HG02870 (cell line): ENCODE data around the gene CHRNA9.
A peak's percentile ranks its signal among the peaks of the same experiment; 100 is the strongest.
"Not testable (repeated sequence)": the region's sequence is repeated elsewhere in the genome, so short reads cannot be mapped to it uniquely, and the experiment has no call there.

Experiments used
- ATAC-seq: cut with Tn5 transposase; IDR thresholded peaks from one replicate; pipeline ENCODE4 v1.9.1; 2021; ENCODE audit warnings: mild to moderate bottlenecking, moderate library complexity; ENCODE audit not compliant: unreplicated experiment

Gene CHRNA9, protein sequence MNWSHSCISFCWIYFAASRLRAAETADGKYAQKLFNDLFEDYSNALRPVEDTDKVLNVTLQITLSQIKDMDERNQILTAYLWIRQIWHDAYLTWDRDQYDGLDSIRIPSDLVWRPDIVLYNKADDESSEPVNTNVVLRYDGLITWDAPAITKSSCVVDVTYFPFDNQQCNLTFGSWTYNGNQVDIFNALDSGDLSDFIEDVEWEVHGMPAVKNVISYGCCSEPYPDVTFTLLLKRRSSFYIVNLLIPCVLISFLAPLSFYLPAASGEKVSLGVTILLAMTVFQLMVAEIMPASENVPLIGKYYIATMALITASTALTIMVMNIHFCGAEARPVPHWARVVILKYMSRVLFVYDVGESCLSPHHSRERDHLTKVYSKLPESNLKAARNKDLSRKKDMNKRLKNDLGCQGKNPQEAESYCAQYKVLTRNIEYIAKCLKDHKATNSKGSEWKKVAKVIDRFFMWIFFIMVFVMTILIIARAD

DNA sequence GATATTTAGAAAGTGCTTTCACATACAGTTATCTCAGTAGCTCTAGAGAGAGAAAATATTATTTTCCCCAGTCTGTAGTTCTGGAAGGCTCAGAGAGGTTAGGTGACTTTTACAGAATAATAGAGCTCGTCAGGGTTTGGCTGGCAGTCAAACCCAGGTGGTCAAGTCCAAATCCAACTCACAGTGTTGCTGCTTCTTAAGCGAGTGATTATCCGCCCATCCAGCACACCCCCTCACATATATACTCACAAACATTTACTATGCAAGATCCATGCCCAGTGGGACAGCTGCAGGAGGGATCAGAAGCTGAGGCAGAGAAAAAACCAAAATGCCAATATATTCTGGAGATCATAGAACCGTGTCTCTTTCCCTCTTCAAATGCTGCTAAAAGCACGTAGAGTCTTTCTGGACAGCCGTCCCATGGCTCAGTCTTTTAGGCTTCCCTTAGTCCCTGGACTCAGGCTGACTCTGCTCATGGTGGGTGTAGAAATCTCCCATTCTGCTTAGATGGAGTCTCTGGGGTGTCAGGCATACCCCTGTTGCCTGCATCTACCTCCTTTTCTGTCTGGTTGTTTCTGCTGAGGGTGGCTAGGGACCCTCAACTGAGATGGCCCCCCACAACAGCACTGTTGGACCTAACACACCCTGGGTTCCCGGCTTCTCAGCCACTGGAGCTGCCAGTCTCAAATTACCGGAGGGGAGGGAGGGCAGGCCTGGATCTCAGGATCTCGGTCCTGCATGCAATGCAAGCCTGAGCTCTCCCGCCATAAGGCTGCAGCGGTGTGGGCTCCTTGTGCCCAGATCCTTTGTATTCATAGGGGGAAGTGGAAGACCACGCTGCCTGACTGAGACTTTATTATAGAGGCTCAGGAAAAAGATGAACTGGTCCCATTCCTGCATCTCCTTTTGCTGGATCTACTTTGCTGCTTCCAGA is at the start of gene CHRNA9:
TSS of gene CHRNA9 (plus strand) at position 743 of the 934 bp plus-strand sequence. CDS start at position 878, 135 bp downstream.
- no peak for ATAC-seq

DNA sequence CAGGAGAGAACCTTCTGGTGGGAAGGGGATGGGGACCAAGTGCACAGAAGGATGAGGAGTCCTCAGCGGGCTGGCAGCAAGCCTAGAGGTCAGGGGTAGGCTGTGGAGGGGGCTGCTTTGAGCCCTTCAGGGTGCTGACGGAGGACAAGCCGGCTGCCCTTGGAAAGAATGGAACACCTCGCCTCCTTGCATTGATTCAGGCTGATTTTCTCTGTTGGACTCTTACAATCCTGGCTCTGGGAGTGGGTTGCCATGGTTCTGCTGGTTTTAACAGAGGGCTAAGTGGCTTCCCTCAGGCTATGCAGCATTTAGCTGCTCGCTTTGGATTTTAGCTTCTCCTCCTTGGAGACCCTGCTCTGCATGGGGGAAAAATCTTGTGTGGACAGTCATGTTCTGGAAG is 49.4 kb upstream of the CHRNA9 start:
- no peak for ATAC-seq

DNA sequence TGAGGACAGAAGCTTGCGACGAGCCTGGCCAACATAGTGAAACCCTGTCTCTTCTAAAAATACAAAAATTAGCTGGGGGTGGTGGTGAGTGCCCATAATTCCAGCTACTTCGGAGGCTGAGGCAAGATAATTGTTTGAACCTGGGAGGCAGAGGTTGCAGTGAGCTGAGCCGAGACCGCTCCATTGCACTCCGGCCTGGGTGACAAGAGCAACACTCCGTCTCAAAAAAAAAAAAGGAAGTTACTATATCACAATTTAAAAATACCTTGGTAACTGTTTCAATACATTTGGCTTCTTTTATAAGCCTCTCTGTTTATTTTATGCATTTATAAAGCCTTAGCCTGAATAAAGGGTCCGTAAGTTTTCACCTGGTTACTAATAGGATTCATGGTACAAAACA is 46.6 kb upstream of the CHRNA9 start:
- ATAC-seq, result no peak

DNA sequence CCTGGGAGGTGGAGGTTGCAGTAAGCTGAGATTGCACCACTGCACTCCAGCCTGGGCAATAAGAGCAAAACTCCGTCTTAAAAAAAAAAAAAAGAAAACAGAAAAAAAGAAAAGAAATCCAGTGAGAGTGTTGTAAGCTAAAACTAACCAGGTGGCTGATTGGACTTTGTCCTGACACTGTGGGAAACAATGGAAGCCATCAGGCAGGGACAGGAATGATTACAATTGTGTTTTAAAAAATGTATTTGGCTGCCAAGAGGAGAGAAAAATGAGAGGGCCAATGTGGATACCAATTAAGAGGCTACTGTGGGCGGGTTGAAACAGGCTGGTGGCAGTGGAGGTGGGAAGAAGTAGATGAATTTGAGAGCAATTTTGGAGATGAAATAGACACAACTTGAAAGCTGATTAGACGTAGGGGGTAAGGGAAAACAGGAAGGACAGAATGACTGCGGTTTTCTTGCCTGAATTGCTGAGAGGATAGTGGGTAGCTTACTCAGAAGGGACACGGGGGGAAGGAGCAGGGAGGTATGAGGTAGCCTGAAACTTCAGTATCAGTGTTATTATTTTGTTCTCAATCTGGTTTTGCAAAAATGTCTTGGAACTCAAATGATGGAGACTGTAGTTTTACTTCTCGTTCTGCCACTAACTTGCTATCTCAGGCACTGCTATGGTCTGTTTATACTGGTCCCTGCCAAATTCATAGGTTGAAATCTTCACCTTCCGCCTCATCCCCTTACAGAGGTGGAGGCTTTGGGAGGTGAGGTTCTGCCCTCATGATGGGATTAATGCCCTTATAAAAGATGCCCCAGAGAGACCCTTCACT is 45.6 kb upstream of the CHRNA9 start:
- ATAC-seq, result no peak

DNA sequence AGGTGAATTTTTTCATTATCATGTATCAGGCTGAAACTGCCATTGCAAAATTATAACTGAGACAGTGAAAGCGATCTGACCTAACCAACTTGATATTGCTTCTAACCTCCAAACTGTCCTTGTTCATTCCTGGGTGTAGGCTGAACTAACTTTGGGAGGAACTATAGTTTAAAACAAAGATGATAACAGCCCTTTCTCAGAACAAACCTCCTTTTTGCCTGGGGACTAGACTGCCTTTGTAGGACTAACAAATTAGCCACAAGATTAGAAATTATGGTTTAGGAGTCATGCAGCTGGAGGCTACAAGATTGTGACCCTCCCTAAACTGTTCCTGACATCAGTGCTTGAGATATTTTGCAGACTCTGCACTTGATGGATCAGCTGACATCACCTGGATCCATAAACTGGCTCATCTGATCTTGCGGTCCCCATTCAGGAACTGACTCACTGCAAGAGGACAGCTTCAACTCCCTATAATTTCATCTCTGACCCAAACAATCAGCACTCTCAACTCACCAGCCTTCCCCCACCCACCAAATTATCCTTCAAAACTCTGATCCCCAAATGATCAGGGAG is 44.4 kb upstream of the CHRNA9 start:
- not testable (repeated sequence) for ATAC-seq

DNA sequence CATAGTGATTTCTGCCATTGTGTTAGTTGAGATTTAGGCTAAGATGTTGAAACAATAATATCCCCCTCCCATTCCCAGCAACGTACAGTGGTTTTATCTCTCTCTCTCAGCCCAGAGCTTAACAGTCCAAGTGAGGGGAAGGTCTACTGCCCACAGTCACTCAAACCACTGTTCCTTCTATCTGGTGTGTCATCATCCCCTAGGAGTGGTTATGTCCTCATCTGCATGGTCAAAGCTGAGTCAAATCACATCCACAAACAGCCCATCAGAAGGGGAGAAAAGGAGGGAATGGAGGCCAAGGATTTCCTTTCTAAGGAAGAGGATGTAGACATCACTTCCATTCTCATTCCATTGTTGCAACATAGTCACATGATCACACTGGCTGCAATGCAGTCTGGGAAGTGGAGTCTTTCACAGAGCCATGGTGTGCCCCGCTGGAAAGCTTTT is 42.8 kb upstream of the CHRNA9 start:
- no peak for ATAC-seq

DNA sequence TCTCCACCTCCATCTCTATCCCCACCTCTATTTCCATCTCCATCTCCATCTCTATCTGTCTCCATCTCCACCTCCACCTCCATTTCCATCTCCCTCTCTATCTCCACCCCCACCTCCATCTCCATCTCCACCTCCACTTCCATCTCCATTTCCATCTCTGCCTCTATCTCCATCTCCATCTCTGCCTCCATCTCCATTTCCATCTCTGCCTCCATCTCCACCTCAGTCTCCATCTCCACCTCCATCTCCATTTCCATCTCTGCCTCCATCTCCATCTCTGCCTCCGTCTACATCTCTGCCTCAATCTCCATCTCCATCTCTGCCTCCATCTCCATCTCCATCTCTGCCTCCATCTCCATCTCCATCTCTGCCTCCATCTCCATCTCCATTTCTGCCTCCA is 40.8 kb upstream of the CHRNA9 start:
- no peak for ATAC-seq

DNA sequence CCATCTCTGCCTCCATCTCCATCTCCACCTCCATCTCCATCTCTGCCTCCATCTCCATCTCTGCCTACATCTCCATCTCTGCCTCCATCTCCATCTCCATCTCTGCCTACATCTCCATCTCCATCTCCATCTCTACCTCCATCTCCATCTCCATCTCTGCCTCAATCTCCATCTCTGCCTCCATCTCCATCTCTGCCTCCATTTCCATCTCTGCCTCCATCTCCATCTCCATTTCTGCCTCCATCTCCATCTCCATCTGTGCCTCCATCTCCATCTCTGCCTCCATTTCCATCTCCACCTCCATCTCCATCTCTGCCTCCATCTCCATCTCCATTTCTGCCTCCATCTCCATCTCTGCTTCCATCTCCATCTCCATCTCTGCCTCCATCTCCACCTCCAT is 40.1 kb upstream of the CHRNA9 start:
- ATAC-seq, result not testable (repeated sequence)

DNA sequence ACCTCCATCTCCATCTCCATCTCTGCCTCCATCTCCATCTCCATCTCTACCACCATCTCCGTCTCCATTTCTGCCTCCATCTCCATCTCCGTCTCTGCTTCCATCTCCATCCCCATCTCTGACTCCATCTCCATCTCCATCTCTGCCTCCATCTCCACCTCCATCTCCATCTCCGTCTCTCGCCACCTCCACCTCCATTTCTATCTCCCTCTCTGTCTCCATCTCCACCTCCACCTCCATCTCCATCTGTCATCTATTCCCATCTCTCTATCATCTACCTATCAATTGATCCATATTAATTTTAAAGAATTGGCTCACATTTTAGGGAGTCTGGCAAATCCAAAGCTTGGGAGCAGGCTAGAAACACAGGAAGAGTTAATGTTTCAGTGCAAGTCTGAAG is 39.6 kb upstream of the CHRNA9 start:
- no peak for ATAC-seq

DNA sequence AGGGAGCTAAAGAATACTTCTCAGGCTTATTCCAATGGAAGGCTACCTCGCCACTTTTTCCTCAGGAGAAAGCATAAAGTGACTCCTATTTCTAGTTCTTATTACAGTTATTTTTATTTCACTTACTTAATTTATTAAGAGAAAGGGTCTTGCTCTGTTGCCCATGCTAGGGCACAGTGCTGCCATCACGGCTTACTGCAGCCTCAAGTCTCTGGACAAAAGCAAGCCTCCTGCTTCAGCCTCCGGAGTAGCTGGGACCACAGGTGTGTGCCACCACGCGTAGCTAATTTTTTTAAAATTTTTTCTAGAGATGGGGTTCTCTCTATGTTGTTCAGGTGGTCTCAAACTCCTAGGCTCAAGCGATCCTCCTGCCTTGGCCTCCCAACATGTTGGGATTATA is 36.0 kb upstream of the CHRNA9 start:
- no peak for ATAC-seq

DNA sequence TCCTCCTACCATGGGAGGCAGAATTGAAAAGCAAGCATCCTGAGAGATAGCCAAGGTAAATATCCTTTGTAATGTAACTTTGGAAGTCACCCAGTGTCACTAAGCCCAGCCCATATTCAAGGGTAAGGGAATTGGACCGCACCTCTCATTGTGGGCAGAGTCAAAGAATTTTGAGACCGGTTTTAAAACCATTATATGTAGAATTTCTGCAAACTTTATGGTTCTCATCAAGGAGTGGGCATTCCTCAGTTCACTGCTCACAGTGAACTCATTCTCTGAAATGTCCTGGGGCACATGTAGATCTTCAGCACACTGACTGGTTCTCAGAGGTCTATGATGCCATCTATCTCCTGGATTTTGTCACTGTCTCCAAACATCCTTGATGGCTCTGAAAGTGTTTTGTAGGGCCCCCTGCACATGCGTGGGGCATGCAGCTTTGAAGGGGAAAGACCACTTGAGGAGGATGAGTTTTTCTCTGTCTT is 35.3 kb upstream of the CHRNA9 start:
- no peak for ATAC-seq

DNA sequence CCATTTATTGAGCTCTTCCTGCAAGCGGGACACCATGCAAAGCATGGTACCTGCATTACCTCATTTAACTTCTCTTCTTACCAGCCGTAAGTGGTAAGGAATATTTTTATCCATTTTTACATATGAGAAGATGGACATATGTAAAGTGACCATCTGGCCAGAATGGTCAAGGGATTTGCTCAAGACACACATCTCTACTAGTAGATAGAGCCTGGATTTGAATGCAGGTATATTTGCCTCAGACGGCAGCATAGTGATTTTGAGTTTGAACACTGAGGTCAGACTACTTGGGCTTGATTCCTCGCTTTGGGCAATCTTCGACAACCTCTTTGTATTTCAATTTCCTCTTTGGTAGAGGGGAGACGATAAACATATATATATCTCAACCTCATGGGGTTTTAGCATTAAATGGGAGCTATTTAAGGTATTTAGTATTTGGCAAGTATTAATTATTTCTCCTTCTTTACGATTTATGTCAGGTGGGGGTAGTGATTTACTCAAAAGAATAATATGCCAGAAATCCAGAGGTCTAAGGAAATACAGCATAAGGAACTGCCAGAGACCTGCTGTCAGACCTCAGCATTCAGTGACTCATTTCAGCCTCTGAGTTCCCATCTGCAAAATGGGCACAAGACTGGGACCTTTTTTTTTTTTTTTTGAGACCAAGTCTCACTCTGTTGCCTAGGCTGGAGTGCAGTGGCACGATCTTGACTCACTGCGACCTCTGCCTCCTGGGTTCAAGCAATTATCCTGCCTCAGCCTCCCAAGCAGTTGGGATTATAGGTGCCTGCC is 34.6 kb upstream of the CHRNA9 start:
- ATAC-seq, result no peak

DNA sequence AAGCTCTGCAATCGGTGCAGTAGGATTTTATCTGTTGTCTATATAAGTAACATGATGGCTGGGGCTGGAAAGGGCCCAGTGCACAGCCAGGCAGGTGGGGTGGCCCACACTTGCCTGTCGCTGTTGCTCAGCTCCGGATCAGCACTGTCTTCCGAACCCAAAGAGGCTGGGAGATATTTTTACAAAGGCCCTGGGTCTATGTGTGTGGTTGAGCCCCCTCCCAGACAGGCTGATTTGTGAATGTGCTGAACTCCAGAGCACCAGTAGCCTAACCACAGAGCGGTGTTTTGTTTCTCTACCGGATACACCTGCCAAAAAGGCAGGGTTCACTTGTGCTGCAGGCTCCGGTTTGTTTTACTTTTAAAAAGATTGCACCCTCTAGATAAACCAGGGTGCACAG is 33.5 kb upstream of the CHRNA9 start:
- ATAC-seq, result peak; percentile 74

DNA sequence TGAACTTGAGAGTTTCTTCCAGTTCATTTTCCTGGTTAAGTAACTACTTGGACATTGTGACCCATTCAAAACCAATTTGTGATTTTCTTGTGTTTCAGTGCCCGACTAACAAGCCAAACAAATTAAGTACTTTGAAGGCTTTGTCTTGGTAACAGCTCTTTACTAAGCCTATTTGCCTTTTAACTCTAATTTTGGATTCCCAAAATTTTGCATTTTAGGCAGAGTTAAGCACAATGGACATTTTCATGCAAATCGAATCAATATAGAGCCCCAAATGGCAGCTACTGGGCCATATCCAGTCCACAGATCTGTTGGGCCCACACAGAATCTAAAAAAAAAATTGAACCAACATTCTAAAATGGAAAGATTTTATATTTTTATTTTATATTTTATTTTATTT is 31.4 kb upstream of the CHRNA9 start:
- ATAC-seq, result no peak

DNA sequence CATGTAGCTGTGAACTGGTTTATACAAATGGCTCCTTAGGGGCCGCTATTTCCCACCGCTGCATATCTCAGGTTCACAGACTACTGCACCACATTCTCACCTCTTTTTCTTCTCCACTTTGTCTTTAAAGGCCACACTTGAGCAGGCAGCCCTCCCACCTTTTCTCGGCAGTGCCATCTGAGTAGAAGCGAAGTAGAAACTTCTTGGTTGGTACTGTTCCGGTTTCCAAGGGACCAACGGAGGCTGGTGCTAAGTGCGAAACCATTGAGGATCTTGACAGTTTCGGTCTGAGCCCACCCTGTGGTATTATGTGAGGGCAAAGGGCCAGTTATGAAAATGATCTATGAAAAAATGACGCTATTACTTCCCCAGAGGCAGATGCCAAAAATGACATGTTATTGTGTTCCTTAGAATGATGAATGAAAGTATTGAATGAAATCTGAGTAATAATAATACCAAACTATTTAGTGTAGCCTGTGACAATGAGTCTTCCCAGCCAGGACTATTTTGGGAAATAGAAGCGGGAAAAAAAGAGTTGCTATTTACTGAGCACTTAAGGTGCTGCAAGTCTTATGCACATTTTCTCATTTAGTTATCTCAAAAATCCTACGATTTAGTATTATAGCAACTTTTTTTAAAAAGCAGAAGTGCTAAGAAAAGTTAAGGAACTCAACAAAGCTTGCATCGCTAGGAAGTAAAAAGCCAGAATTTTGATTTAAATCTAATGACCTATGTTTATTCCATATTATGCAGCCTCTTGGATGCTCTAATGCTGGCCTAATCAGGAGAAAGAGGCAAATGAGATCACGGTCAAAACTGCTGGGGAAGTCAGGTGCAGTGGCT is 29.6 kb upstream of the CHRNA9 start:
- no peak for ATAC-seq

DNA sequence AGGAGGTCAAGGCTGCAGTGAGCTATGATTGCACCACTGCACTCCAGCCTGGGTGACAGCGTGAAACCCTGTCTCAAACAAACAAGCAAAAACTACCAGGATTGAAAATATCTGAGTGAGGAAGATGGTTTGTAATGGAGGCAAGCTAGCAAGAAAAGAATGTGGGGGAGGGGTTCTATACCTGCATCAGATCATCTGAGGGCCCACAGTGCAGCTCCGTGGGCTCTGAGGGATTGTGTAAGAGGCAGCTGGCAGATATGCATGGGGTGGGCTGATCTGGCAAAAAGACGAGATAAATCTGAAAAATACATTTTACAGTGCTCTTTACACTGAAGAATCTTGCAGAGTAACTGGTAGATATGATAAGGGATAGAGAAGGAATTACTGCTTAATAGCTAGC is 28.9 kb upstream of the CHRNA9 start:
- no peak for ATAC-seq

DNA sequence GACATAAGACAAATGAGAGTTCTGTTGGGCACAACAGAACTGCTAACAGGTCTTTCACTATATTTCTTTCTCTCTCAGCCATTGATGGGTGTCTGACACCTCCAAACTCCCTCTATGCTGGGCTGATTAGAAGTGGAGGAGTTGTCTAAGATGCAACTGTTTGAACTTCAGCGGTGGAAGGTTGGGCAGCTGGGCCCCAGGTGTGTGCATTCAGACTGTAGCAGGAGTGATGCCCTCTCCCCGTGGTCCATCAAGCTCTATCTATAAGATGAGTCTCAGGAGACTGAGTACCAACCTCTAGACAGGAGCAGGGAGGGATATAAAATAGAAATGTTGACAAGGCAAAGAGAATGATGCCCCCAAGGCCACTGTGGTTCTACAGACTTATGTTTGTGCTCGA is 28.2 kb upstream of the CHRNA9 start:
- ATAC-seq, result no peak

DNA sequence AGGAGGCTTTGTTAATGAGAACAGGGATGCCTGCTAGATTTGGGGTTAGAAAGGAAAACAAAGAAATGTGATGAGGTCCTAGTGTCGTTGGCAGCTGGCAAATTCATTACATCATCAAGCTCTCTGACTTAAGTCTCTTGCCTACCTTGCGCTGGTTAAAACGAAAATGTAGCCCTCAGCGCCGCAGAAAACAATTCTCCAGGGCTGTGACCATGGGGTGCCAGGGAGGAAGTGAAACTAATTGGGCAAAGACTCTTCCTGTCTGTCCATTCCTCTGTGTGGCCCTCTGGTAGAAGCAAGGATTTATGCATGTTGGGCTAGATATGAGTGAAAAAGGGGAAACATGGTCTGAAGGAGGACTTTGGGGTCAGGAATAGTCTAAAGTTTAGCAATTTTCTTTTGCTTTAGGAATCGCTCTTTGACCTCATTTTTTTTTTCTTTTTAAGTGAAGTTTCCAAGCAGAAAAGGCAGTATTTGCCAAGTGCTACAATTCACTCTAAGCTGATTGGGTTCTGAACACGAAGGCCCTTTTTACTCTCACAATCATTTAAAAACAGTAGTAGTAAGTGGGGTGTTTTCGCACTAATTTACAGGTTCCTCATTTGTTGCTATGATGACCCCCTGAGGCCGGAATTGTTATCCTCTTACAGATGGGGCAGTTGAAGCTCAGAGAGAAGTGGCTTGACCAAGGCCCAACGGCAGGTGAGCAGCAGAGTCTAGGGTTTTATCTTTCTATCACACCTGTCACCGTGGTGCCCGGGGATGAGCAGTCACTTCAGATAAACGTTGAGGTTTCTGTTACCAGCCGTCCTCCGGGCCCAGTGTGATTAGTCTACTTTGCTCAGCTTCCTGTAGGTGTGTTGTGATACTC is 27.3 kb upstream of the CHRNA9 start:
- ATAC-seq, result no peak
